ENCODE measurements around the gene RPL32. TPM values are rescaled to one million over a fixed set of nuclear protein-coding genes. Genes with fewer than 3 reads are reported as not detected.

RPL32 gene
- total RNA-seq, 3 donors from 2014 or later (not counting 1 experiment from before 2014, with no cell fraction given): 1,034 to 1,328 (median 1,277) TPM

- intact Hi-C loops (cut with micrococcal nuclease): no loop called here
- Histone ChIP-seq H3K4me1 (ENCODE audit: control insufficient read depth, insufficient read depth, low read length) (peaks cover 15% of the 10 kb centered on the region), H3K36me3 (ENCODE audit: control insufficient read depth, insufficient read depth, low read length) (no peaks in the 10 kb centered on the region), H3K27me3 (ENCODE audit: control insufficient read depth, insufficient read depth, low read length) (peaks cover 8% of the 10 kb centered on the region), H3K4me3 (ENCODE audit: low read length) (no peak overlapping the region), H3K27ac (ENCODE audit: low read length) (no peak overlapping the region), H3K9me3 (ENCODE audit: control insufficient read depth, insufficient read depth, low read length) (no peaks in the 10 kb centered on the region)
- no peaks in the 10 kb centered on the region for H3K36me3 Mint-ChIP-seq
- H3K9me3 Mint-ChIP-seq: no peaks in the 10 kb centered on the region
- DNase-seq: peak in 1 of 2 donors; percentile 41
- no peak overlapping the region for H3K27ac Mint-ChIP-seq
- peak overlapping the region; percentile 25 for H3K4me3 Mint-ChIP-seq
- peaks cover 12% of the 10 kb centered on the region in 2 donors for H3K4me1 Mint-ChIP-seq
- TF ChIP-seq, protein P1, sequence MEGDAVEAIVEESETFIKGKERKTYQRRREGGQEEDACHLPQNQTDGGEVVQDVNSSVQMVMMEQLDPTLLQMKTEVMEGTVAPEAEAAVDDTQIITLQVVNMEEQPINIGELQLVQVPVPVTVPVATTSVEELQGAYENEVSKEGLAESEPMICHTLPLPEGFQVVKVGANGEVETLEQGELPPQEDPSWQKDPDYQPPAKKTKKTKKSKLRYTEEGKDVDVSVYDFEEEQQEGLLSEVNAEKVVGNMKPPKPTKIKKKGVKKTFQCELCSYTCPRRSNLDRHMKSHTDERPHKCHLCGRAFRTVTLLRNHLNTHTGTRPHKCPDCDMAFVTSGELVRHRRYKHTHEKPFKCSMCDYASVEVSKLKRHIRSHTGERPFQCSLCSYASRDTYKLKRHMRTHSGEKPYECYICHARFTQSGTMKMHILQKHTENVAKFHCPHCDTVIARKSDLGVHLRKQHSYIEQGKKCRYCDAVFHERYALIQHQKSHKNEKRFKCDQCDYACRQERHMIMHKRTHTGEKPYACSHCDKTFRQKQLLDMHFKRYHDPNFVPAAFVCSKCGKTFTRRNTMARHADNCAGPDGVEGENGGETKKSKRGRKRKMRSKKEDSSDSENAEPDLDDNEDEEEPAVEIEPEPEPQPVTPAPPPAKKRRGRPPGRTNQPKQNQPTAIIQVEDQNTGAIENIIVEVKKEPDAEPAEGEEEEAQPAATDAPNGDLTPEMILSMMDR (IDR thresholded peaks at IDR 0.05): no peak
- H3K27me3 Mint-ChIP-seq (ENCODE audit: low read depth in 2 of 2): peaks cover 43 to 46% of the 10 kb centered on the region in 2 donors
- ATAC-seq: peak; percentile 76 to 95 (median 94)
- WGBS (ENCODE audit: insufficient coverage): 13% methylated on average over 7 of the region's 10 CpGs
Measured at GRCh38 chr3:12886106-12886679, 44.8 kb upstream of the RPL32 start.

DNA sequence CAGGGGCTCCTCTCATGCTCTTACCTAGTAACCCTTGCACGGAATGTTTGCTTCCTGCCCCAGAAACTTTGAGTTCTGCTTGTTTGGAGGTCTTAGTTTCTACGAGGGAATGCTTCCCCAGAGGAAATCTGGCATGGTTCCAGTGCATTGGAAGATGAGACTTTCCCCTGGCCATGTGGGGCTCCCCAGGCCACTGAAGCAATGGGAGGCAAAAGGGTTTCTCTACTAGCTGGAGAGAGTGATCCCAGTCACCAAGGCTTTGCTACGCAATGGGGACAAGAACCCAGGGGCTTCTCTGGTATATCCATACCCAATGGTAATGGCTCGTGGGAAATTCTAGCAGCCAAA, 44.2 kb upstream of the RPL32 start:
- Histone ChIP-seq H3K4me1 (ENCODE audit: control insufficient read depth, insufficient read depth, low read length) (peaks cover 15% of the 10 kb centered on the region), H3K4me3 (ENCODE audit: low read length) (no peak overlapping the region), H3K9me3 (ENCODE audit: control insufficient read depth, insufficient read depth, low read length) (no peaks in the 10 kb centered on the region), H3K27me3 (ENCODE audit: control insufficient read depth, insufficient read depth, low read length) (peaks cover 5% of the 10 kb centered on the region), H3K36me3 (ENCODE audit: control insufficient read depth, insufficient read depth, low read length) (no peaks in the 10 kb centered on the region), H3K27ac (ENCODE audit: low read length) (no peak overlapping the region)
- H3K4me1 Mint-ChIP-seq: peaks cover 12% of the 10 kb centered on the region in 2 donors
- no peaks in the 10 kb centered on the region for H3K9me3 Mint-ChIP-seq
- DNase-seq (no peak), ATAC-seq (no peak)
- no peak overlapping the region for H3K27ac Mint-ChIP-seq
- no peak overlapping the region for H3K4me3 Mint-ChIP-seq
- H3K27me3 Mint-ChIP-seq (ENCODE audit: low read depth in 2 of 2): peaks cover 41% of the 10 kb centered on the region in 2 donors
- TF ChIP-seq, protein P1 (IDR thresholded peaks at IDR 0.05): no peak
- intact Hi-C loops (cut with micrococcal nuclease): no loop called here
- 76% methylated on average over 4 of the region's 4 CpGs for WGBS (ENCODE audit: insufficient coverage)
- H3K36me3 Mint-ChIP-seq: no peaks in the 10 kb centered on the region

DNA sequence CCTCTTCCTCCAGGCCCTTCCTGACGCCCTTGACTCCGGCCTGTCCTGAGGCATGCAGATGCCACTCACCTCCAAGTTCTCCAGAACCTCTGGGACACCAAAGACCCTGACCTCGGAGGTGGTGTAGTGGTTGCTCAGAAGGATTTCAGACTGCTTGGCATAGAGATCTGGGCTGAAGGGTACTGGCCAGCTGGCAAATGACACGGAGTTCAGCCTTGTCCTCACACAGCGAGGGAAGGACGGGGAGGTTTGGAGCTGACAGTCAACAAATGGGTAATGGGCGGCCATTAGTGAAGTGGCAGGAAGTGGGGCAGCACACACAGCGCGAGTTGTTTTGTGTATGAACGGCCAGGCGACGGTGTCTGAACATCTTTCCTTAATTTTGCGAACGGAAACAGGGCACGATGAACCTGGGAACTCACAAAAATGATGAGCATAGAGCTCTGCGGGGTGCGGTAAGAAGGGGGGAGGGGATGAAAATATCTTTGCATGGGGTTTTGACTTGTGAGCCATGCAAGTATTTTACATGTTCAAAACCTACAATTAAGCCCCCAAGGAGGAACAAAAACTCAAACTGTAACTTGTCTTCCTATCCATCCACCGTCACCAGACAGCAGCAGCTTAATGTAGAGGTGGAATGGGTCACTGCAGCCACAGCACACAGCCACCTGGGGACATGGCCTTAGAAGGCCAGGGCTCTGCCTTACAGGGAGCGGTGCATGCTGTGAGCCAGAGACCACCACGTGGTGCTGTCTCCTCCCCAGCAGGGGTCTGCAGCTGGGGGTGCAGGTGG, 43.6 kb upstream of the RPL32 start:
- H3K36me3 ChIP-seq (ENCODE audit: control insufficient read depth, insufficient read depth, low read length): no peaks in the 10 kb centered on the region
- H3K9me3 Mint-ChIP-seq: no peaks in the 10 kb centered on the region
- peaks cover 15% of the 10 kb centered on the region for H3K4me1 ChIP-seq (ENCODE audit: control insufficient read depth, insufficient read depth, low read length)
- no peak overlapping the region for H3K4me3 Mint-ChIP-seq
- peaks cover 12% of the 10 kb centered on the region in 2 donors for H3K4me1 Mint-ChIP-seq
- DNase-seq (no peak), ATAC-seq (no peak)
- TF ChIP-seq, protein P1 (IDR thresholded peaks at IDR 0.05): no peak
- H3K9me3 ChIP-seq (ENCODE audit: control insufficient read depth, insufficient read depth, low read length): no peaks in the 10 kb centered on the region
- H3K4me3 ChIP-seq (ENCODE audit: low read length): no peak overlapping the region
- H3K27me3 ChIP-seq (ENCODE audit: control insufficient read depth, insufficient read depth, low read length): peaks cover 5% of the 10 kb centered on the region
- peaks cover 35 to 36% of the 10 kb centered on the region in 2 donors for H3K27me3 Mint-ChIP-seq (ENCODE audit: low read depth in 2 of 2)
- intact Hi-C loops (cut with micrococcal nuclease): no loop called here
- H3K27ac ChIP-seq (ENCODE audit: low read length): no peak overlapping the region
- 79% methylated on average over 20 of the region's 20 CpGs for WGBS (ENCODE audit: insufficient coverage)
- no peak overlapping the region for H3K27ac Mint-ChIP-seq
- H3K36me3 Mint-ChIP-seq: no peaks in the 10 kb centered on the region
